Activated CD4-positive, alpha-beta T cell treated with anti-CD3 and anti-CD28 coated beads, Interleukin-10, Interleukin-2, amounts not matched to agents 100 ng/mL and 50 ng/mL, durations not matched to agents 16 hours and 8 hours (primary cell): Measurements from ENCODE around the gene BMF.
"Not testable (repeated sequence)": the region's sequence is repeated elsewhere in the genome, so short reads cannot be mapped to it uniquely, and the experiment has no call there.

Source experiments
- DNase-seq: peaks from one replicate; pipeline ENCODE4 v3.0.0-alpha.2; 2020

Gene BMF, protein sequence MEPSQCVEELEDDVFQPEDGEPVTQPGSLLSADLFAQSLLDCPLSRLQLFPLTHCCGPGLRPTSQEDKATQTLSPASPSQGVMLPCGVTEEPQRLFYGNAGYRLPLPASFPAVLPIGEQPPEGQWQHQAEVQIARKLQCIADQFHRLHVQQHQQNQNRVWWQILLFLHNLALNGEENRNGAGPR

DNA sequence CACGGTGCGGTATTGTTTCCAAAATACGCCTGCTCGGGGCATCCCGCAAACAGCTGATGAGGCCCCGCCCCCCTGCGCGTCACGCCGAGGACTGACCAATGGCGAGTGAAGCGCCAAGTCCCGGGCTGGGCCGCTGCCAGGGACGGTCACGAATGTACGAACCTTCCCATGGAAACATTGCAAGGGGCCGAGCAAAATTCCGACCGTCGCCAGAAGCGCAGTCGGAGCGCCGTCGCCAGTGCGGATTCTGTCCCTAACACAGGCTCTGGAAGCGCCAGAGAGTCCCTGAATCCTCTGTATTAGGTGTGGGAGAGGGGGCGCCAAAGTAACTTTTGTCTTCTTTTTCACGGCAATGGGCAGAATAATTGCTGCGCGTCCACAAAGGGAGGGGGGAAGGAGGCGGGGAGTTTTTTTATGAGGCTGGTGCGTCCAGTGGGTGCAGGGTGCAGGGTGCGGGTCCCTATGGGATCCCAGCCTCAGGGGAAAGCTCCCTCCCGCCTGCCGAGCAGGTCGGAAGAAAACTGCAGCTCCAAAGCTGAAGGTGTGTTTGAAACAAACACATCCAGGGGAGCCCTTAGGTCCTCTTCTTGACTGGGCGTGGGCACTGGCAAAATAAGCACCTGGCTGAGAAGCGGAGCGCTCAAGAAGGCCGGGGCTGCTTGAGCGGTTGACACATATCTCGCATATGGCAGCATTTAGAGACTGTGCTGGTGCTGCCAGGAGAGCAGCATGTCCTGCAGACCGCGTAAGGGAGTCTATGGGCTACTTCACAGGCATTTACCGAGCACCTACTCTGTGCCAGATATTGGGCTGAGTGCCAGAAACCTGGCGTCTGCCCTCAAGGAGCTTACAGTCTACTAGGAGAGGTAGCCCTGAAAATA is at the start of gene BMF:
Gene BMF, minus strand, starts transcription at position 25 of the 881 bp plus-strand sequence. CDS start 2,793 bp downstream, outside the sequence.
- DNase-seq, result peak; percentile 97

DNA sequence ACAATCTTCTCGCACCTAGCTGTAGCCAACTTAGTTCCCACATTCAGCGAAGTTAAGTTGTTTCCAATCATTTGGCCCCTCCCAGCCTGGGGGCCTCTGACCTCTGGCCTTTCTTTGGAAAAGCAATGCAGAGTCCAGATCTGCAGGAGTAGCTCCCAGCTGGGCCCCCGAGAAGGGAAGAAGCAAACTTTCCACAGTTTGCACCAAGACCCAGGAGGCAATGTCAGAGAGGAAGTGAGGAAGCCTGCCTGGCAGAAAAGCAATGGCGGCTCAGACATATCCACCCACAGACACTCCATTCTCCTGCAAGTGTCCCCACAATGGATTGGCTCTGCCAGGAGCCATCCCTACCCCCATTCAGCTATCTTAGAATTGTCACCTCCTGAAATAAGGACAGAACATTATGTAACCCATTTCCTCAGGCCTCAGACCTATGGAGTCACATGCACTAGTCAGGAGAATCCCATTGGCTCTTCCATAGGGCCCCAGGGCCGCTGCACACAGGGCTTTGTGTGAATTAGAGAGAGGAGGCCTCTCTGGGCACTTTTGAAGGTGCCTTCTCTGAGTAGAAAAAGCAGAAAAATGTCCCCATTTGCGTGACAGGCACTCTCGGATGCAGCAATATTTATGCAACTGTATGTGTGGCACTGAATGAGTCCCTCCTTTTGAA is 49.2 kb upstream of the BMF start:
- DNase-seq, result no peak

DNA sequence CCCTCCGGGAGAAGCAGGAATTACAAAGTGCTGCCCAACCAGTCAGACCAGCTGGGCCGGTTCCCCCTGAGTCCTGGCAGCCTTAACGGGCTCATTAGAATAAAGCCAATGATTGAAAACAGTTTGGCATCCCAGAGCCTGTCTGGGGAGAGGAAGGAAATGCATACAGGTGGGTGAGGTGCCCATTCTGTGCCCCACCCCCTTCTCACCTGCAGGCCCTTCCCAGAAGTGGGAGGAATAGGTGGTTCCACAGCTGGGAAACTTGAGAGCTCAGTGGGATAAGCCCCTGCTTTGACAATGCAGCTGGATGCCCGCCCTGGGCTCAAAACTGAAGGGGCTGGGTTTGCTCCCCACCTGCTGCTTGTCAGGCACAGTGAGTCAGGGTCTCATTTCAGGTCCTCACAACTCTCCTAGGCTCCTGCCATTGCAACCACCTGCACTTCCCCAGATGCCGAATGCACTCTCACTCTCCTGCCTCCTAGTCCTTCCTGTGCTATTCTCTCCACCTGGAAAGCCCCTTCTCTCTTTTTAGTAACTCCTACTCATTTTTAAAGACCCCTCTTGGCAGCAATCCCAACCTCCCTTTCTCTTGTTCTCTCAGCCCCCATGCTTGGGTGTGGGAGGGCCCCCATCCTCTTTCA is 46.7 kb upstream of the BMF start:
- no peak for DNase-seq

DNA sequence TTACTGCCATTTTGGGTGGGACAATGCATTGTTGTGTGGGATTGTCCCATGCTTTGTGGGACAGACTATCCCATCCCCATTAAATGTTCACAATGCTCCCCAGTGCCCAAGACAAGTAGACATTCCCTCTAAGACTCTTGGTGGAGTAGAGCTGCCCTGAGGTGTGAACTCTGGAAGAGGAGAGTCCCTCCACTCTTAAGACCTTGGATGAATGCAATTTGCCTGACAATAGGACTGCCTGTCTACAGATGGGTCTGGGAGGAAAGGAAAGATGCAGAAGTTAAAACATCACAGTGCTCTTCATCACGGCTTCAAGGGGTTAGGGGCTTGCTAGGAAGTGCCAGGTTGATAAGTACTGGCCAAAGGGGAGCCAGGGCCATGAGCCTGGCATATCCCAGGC is 46.1 kb upstream of the BMF start:
- DNase-seq, result not testable (repeated sequence)

DNA sequence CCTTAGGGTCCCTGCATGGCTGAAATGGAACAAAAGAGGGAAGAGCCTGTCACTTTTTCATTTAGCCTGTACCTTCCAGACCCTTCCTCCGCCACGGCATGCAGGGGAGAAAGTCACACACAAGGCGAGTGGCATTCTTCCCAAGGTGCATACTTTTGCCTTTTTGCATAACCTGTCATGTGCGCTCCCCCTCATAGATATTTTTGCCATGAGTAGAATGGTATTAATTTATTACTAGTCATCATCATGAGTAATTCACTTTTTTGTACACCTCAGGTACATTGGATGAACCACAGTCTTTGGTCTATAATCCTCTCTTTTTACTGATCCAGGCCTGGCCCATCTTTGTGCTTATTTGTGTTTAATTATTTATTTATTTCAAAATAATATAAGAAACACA is 43.3 kb upstream of the BMF start:
- DNase-seq, result no peak

DNA sequence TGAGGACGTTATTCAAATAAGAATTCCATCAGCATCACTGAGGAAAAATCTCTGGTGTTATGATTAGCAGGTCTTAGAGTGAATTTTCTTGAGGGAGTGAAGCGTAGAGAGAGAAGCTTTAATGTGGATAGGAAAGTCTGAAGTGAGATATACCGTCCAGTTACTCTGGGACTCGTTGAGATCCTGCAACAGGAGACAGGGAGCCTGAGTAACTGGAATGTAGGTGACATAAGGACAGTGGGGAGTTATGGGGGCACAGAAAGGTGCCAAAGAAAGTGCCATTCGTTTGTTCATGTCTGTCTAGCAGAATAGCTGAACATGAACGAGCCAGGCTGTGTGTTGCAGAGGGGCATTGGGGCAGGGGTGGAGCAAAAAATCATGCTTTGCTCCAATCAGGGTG is 42.8 kb upstream of the BMF start:
- no peak for DNase-seq

DNA sequence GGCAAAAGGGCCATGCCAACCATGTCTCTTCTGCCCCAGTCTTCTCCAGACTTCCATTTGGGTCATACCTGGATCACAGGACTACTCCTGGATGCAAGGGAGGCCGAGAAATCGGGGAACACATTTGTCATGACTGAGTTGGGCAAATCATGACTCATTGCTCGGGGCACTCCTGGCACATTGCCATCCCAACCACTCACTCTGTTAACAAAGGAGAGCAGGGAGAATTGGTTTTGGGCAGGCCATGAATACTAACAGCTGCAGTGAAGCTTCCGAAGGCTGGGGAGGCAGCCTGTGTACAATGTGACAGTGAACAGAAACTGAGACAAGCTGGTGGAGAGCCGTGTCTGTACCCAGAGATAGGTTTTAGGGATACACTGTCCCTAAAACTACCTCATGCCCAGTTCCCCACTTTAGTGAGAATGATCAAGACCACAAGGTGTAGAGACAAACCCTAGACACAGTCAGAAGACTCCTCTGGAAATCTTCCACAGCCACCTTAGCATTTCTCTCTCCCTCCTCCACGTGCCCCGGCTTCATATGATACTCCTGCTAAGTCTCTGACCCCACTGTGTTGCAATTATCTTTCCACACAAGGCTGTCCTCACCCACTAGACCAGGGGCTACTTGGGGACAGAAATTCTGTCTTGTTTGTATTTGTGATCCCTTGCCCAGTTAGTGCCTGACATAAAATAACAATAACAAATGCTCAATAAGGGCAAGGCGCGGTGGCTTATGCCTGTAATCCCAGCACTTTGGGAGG is 41.7 kb upstream of the BMF start:
- DNase-seq, result no peak

DNA sequence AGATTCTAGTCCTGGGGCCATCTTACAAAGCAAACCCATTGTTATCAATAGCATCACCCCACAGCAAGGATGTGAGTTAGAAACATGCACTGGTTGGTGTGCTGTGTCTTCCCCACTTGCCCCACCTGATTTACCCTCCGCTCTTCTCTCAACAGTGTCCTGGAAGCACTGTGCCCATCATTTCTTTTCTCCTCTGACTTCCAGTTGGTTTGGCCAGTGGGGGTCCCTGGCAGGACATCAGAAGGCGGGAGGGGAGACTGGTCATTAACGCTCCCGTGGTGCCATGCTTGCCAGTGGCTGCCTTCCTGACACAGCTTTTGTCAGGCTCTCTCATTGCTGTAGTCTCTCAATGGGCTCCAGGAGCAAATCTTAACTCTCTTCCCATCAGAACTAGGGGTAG is 40.7 kb upstream of the BMF start:
- no peak for DNase-seq

DNA sequence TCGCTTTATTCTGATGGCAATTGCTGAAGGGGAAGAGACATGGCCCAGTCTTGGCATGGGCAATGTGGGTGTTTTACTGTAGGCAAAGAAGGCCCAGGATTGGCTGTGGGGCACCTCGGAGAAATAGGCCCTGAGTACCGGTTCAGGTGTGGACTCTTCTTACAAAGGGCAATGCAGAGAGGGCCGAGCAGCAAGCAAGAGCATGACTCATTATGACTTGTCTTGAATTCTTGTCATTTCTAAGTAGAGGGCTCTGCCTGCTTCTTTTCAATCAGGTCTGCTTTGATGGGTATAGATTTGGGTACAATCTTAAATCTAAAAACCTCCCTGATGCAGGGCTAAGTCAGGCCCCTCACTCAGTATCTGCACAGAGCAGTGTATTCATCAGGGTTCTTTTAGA is 37.4 kb upstream of the BMF start:
- no peak for DNase-seq

DNA sequence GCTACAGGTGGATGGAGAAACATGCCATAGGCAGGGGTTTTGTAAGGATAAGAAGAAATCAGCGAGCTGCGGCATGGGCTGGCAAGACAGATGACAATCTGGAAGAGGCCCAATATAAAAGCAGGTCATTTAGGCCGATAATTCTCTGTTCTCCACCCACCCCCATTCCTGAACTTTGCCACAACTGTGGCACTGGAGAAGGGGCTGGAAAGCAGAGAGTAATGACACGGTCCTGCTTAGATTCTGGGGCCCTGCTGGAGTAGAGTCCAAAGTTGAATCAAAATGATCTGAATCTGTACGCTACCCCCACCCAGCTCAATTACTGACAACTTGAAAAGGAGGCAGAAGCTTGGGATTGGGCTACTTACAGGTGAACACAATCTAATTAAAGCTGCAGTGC is 33.7 kb upstream of the BMF start:
- no peak for DNase-seq

DNA sequence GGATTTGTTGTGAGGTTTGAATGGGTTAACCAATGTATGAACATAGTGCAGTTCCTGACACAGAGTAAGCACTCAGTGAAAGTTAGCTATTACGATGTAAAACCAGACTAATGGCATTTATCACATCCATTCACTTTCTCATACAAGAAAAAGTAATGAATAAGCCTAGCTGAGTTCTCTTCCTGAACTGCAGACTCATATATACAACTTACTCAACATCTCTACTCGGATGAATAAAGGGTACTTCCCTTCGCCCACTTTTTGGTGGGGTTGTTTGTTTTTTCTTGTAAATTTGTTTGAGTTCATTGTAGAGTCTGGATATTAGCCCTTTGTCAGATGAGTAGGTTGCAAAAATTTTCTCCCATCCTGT is 29.5 kb upstream of the BMF start:
- not testable (repeated sequence) for DNase-seq

DNA sequence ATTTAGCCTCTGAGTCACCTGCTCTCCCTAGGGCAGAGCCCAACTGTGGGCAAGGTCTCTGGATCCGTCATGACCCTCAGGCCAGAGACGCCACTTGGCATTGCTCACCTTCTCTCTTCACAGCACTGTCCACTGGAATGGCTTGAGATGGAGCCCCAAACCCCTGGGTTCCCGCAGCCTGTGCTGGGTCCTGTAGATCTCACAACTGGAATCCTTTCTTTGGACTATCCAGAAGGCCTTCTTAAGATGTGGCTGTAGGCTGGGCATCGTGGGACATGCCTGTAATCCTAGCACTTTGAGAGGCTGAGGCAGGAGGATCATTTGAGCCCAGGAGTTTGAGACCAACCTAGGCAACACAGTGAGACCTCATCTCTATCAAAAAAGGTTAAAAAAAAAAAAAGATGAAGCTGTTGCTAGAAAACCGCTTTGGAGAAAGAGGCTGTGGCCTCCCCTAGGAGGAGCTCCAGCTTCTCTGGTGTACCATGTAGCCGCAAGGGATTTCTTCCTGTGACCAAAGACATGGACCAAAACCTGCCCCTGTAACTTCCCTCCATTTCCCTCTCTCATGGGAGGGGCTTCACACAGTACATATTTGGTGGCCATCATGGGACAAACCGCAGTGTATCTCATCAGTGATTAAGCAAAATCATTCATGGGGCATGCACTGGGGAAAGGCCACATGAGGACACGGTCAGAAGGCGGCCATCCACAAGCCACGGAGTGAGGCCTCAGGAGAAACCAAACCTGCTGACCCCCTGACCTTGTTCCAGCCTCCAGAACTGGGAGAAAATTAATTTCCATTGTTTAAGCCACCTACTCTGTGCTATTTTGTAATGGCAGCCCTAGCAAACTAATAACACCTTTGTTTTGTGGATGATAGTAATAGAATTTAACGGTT is 28.9 kb upstream of the BMF start:
- no peak for DNase-seq

DNA sequence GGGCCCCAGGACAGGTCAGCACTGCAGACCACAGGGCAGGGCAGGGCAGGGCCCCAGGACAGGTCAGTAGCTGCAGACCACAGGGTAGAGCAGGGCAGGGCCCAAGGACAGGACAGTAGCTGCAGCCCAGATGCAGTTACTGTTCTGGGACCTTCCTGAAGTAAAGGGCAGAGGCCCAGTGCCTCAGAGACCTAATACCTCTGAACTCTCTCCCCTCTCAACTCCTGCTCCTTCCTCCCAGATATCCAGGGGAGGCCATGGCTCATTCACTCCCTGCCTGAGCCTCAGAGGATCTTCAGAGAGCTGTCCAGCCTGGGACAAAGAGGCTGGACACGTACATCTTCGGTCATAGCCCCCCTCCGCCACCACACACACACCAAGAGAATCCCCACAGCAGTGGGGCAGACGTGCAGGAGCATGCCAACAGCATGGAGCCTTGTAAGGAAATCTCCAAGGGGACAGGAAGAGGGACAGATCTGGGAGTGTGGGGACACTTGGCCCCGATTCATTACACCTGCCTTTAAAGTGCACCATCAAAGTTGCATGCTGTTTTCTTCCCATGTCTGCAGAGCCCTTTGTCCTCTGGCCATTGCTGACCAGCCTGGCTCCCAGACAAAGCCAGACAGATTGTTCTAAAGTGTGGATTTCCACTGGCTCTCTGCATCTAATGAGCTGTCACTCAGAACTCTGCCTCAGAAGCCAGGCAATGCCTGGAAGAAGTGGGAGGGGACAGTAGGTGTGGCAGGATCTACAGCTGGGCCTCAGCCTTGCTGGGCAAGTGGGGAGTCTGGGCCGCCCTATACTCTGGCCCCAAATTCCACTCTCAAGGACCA is 28.0 kb upstream of the BMF start:
- DNase-seq, result no peak

DNA sequence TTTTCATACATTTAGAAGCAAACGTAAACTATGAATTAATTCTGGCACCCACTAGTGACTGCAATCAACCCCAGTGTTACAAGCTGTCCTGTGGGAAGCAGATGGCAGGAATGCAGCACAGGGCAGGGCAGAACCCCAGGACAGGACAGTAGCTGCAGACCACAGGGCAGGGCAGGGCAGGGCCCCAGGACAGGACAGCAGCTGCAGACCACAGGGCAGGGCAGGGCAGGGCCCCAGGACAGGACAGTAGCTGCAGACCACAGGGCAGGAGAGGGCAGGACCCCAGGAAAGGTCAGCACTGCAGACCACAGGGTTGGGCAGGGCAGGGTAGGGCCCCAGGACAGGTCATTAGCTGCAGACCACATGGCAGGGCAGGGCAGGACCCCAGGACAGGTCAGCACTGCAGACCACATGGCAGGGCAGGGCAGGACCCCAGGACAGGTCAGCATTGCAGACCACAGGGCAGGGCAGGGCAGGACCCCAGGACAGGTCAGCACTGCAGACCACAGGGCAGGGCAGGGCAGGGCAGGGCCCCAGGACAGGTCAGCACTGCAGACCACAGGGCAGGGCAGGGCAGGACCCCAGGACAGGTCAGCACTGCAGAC is 27.3 kb upstream of the BMF start:
- DNase-seq, result not testable (repeated sequence)

DNA sequence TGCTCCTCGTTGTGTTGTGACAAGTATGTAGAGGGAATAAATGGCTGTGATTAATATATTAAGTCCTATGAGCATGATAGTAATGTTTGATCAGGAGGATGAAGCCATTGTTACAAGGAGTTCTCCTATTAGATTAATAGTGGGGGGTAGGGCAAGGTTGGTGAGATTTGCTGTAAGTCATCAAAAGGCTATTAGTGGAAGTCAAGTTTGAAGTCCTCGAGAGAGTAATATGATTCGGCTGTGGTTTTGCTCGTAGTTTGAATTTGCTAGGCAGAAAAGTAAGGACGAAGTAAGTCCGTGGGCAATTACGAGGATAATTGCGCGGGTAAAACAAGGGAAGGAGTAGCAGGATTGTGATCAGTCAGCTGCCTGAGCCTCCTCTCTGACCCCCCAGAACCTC is 26.2 kb upstream of the BMF start:
- DNase-seq, result no peak

DNA sequence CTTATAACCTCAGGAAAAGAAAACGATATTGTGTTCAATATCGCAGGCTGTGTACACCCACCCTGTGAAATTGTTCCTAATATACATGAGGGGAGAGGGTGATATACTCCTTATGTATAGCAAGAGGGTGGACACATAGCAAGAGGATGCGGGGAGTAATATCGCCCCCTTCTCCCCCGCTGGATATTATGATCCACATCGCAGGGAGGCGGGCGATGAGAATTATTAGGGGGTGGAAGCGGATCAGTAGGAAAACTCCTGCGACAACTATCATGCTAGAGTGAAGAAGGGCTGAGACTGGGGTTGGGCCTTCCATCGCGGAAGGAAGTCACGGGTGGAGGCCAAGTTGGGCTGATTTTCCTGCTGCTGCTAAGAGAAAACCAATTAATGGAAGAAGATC is 24.9 kb upstream of the BMF start:
- no peak for DNase-seq

DNA sequence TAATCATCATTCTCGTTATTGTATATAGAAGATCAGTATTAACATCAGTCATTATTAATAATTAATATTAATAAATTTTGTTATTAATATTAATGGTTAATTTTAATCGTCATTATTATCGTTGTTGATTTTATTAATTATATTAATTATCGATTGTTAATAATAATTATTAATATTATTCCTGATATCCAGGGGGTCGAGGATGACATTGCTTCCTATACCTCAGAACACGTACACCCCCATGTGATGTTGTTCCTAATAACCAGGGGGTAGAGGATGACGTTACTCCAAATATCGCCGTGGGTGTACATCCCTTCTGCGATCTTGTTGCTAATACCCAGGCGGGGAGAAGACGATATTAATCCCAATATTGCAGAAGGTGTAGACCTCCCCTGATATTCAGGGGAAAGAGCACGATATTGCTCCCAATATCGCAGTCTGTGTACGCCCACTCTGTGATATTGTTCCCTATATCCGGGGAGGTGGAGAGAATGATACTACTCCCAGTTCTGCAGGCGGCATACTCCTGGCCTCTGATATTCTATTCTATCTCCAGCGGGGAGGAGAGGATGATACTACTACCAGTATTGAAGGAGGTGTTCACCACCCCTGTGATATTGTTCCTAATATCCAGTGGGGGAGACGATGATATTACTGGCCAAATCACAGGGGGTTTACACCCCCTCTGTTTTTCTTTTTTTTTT is 22.3 kb upstream of the BMF start:
- DNase-seq, result no peak

DNA sequence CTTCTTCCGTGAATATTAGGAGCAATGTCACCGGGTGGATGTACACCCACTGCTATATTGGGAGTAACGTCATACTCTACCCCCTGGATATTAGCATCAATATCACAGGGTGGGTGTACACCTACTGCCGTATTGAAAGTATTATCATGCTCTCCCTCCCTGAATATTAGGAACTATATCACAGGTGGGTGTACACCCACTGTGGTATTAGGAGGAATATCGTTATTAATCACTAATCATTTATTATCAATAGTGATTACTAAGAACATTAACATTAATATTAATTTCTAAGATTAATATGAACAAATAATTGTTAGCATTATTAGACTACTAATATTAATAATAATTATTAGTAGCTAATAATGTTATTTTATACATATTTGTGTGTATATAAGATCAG is 21.4 kb upstream of the BMF start:
- DNase-seq, result no peak

DNA sequence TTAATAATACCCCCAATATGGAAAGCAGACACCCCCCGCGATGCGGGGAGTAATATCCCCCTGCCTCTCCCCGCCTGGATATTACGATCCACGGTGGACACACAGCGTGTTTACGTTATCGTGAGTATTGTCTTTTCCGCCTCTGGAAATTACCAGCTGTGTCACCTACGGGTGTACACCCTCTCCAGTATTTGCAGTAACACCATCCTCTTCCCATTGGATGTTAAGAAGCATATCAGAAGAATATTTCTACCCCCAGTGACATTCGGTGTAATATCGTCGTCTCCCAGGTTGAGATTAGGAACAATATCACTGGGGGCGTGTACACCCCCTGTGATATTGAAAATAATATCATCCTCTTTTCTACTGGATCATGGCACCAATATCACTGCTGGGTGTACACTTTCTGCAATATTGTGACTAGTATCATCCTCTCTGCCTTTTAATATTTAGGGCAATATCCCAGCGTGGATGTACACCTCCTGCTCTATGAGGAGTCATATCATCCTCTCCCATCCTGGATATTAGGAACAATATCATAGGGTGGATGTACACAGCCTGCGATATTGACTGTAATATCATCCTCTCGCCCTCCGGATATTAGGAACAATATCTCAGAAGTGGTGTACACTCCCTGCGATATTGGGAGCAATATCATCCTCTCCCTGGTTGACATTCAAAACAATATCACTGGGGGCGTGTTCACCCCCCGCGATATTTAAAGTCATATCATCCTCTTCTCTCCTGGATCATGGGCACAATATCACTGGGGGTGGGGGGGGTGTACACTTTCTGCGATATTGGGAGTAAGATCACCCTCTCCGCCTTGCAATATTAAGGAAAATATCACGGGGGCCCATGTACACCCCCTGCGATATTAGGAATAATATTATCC is 20.3 kb upstream of the BMF start:
- peak; percentile 16 for DNase-seq
